Mesenchymal stem cell (in vitro differentiated cells and primary cell): Measurements from ENCODE around the gene PIK3R2.
A peak's percentile ranks its signal among the peaks of the same experiment; 100 is the strongest.

Experiments used
- DNase-seq: peaks from one replicate; pipeline ENCODE4 v3.0.0-alpha.2; 2013
- H2AFZ ChIP-seq: one replicate; pipeline ENCODE4 v1.6.1; 2013; ENCODE audit warnings: low read depth, mild to moderate bottlenecking, control low read depth, inconsistent platforms, low read length, moderate library complexity
- H2AK5ac ChIP-seq: 2 replicates; pipeline ENCODE4 v1.6.1; 2013; ENCODE audit warnings: low read length, moderate library complexity, mild to moderate bottlenecking, inconsistent platforms; ENCODE audit not compliant: severe bottlenecking
- H2BK120ac ChIP-seq: one replicate; pipeline ENCODE4 v1.6.1; 2013; ENCODE audit warnings: low read depth, mild to moderate bottlenecking, inconsistent platforms, low read length, moderate library complexity
- H2BK12ac ChIP-seq, 2 experiments: one replicate each; pipeline ENCODE4 v1.6.1; 2013; ENCODE audit warnings: inconsistent platforms in 2 of 2, low read length in 2 of 2, mild to moderate bottlenecking in 2 of 2, moderate library complexity in 2 of 2, control low read depth in 1 of 2
- H2BK15ac ChIP-seq: one replicate; pipeline ENCODE4 v1.6.1; 2013; ENCODE audit warnings: mild to moderate bottlenecking, low read depth, inconsistent platforms; ENCODE audit not compliant: poor library complexity, severe bottlenecking
- H2BK5ac ChIP-seq: 2 replicates; pipeline ENCODE4 v1.6.1; 2013; ENCODE audit warnings: low read depth, mild to moderate bottlenecking, low read length, control low read depth, inconsistent platforms; ENCODE audit not compliant: poor library complexity, severe bottlenecking
- H3K14ac ChIP-seq, 2 experiments: one replicate each; pipeline ENCODE4 v1.6.1; 2013; ENCODE audit warnings: inconsistent platforms in 2 of 2, low read length in 2 of 2, control low read depth in 1 of 2, mild to moderate bottlenecking in 1 of 2, moderate library complexity in 1 of 2
- H3K18ac ChIP-seq, 2 experiments: one replicate each; pipeline ENCODE4 v1.6.1; 2013; ENCODE audit warnings: inconsistent platforms in 2 of 2, low read length in 2 of 2, control low read depth in 1 of 2, low read depth in 1 of 2, mild to moderate bottlenecking in 1 of 2
- H3K23ac ChIP-seq, 2 experiments: one replicate each; pipeline ENCODE4 v1.6.1; 2013; ENCODE audit warnings: inconsistent platforms in 2 of 2, low read length in 2 of 2, mild to moderate bottlenecking in 2 of 2, moderate library complexity in 2 of 2, control low read depth in 1 of 2
- H3K27ac ChIP-seq: 2 replicates; pipeline ENCODE4 v1.5.1; 2013; ENCODE audit warnings: mild to moderate bottlenecking, moderate library complexity, low read length, control low read depth, inconsistent platforms; ENCODE audit not compliant: poor library complexity, severe bottlenecking
- H3K27me3 ChIP-seq, 2 experiments: 2 replicates each; pipeline versions ENCODE4 v1.6.1 to v1.7.0; 2013; ENCODE audit warnings: low read length in 2 of 2, mild to moderate bottlenecking in 2 of 2, moderate library complexity in 2 of 2, control low read depth in 1 of 2, inconsistent platforms in 1 of 2; ENCODE audit not compliant: control insufficient read depth in 1 of 2, insufficient read depth in 1 of 2
- H3K36me3 ChIP-seq, 2 experiments: 2 replicates each; pipeline versions ENCODE4 v1.6.1 to v1.7.0; 2013; ENCODE audit warnings: low read length in 2 of 2, control low read depth in 1 of 2, inconsistent platforms in 1 of 2, low read depth in 1 of 2, mild to moderate bottlenecking in 1 of 2; ENCODE audit not compliant: insufficient read depth in 2 of 2, control insufficient read depth in 1 of 2
- H3K4ac ChIP-seq, 2 experiments: one replicate each; pipeline ENCODE4 v1.6.1; 2013; ENCODE audit warnings: inconsistent platforms in 2 of 2, low read length in 2 of 2, mild to moderate bottlenecking in 2 of 2, moderate library complexity in 2 of 2, control low read depth in 1 of 2, low read depth in 1 of 2
- H3K4me1 ChIP-seq: 2 replicates; pipeline ENCODE4 v1.6.1; 2013; ENCODE audit warnings: low read depth, low read length, control low read depth; ENCODE audit not compliant: control insufficient read depth, insufficient read depth
- H3K4me2 ChIP-seq: 2 replicates; pipeline ENCODE4 v1.6.1; 2013; ENCODE audit warnings: low read length, mild to moderate bottlenecking, inconsistent platforms; ENCODE audit not compliant: poor library complexity, severe bottlenecking
- H3K4me3 ChIP-seq, 2 experiments: 2 replicates each; pipeline versions ENCODE4 v1.5.1 to v1.7.0; 2013; ENCODE audit warnings: low read length in 2 of 2, mild to moderate bottlenecking in 2 of 2, control low read depth in 1 of 2, low read depth in 1 of 2; ENCODE audit not compliant: insufficient read depth in 1 of 2
- H3K79me1 ChIP-seq: replicated peaks from 2 replicates; pipeline ENCODE4 v1.6.1; 2013; ENCODE audit warnings: mild to moderate bottlenecking, control low read depth, low read length, inconsistent platforms; ENCODE audit not compliant: poor library complexity, severe bottlenecking
- H3K9ac ChIP-seq: 2 replicates; pipeline ENCODE4 v1.7.0; 2013; ENCODE audit warnings: mild to moderate bottlenecking, low read length, moderate library complexity
- H3K9me3 ChIP-seq: 2 replicates; pipeline ENCODE4 v1.7.0; 2013; ENCODE audit warnings: mild to moderate bottlenecking, low read length; ENCODE audit not compliant: control insufficient read depth
- H4K8ac ChIP-seq: one replicate; pipeline ENCODE4 v1.6.1; 2013; ENCODE audit warnings: inconsistent platforms, mild to moderate bottlenecking, low read length, moderate library complexity
- H4K91ac ChIP-seq: one replicate; pipeline ENCODE4 v1.6.1; 2013; ENCODE audit warnings: mild to moderate bottlenecking, low read length, inconsistent platforms
- WGBS: methylation state at CpG from one replicate; pipeline ENCODE4 v1.1.7; 2013; ENCODE audit warnings: mixed read lengths; 5-methylcytosine and 5-hydroxymethylcytosine counted together

Gene PIK3R2

GRCh38 chr19:18185538-18185937 lies 32.6 kb downstream of the PIK3R2 start:
- DNase-seq: no peak
- H2BK15ac ChIP-seq: no peak overlapping the region
- no peak overlapping the region for H3K4me2 ChIP-seq
- H2AK5ac ChIP-seq: no peak overlapping the region
- H2AFZ ChIP-seq: no peak overlapping the region
- no peaks in the 10 kb centered on the region for H3K27me3 ChIP-seq
- H4K8ac ChIP-seq: no peak overlapping the region
- no peaks in the 10 kb centered on the region for H3K36me3 ChIP-seq
- H3K4me1 ChIP-seq: no peaks in the 10 kb centered on the region
- H3K79me1 ChIP-seq: no peaks in the 10 kb centered on the region
- H3K27ac ChIP-seq: no peak overlapping the region
- no peak overlapping the region for H4K91ac ChIP-seq
- no peak overlapping the region for H3K4ac ChIP-seq
- no peak overlapping the region for H2BK5ac ChIP-seq
- H2BK12ac ChIP-seq: no peak overlapping the region
- no peak overlapping the region for H3K9ac ChIP-seq
- H3K9me3 ChIP-seq: no peaks in the 10 kb centered on the region
- H2BK120ac ChIP-seq: no peak overlapping the region
- no peak overlapping the region for H3K18ac ChIP-seq
- H3K14ac ChIP-seq: no peak overlapping the region
- 53% methylated on average over 6 of the region's 6 CpGs for WGBS
- no peak overlapping the region for H3K23ac ChIP-seq
- no peak overlapping the region for H3K4me3 ChIP-seq

- Histone ChIP-seq H3K4me2 (no peak overlapping the region), H3K14ac (no peak overlapping the region), H3K79me1 (peaks cover 14% of the 10 kb centered on the region), H2BK15ac (no peak overlapping the region), H2BK120ac (no peak overlapping the region), H3K27ac (no peak overlapping the region), H3K4me3 (no peak overlapping the region), H3K4ac (no peak overlapping the region), H2BK12ac (no peak overlapping the region), H3K9ac (no peak overlapping the region), H2AK5ac (no peak overlapping the region), H3K23ac (no peak overlapping the region), H4K8ac (no peak overlapping the region), H3K9me3 (no peaks in the 10 kb centered on the region), H4K91ac (no peak overlapping the region), H3K36me3 (peaks cover 0 to 6% of the 10 kb centered on the region in 2 experiments), H2AFZ (no peak overlapping the region), H2BK5ac (no peak overlapping the region), H3K4me1 (peaks cover 16% of the 10 kb centered on the region), H3K27me3 (no peaks in the 10 kb centered on the region), H3K18ac (no peak overlapping the region)
- DNase-seq: no peak
- WGBS: 88% methylated on average over 3 of the region's 4 CpGs
Observed at GRCh38 chr19:18190278-18190677, 37.3 kb downstream of the PIK3R2 start.

- peaks cover 14% of the 10 kb centered on the region for H3K79me1 ChIP-seq
- no peak for DNase-seq
- no peak overlapping the region for H3K4ac ChIP-seq
- H2BK12ac ChIP-seq: no peak overlapping the region
- H3K27ac ChIP-seq: no peak overlapping the region
- no peaks in the 10 kb centered on the region for H3K27me3 ChIP-seq
- H3K36me3 ChIP-seq: peaks cover 10 to 17% of the 10 kb centered on the region in 2 experiments
- H4K8ac ChIP-seq: no peak overlapping the region
- H4K91ac ChIP-seq: no peak overlapping the region
- H2BK5ac ChIP-seq: no peak overlapping the region
- H2AFZ ChIP-seq: no peak overlapping the region
- H3K4me1 ChIP-seq: peaks cover 16% of the 10 kb centered on the region
- peak overlapping the region in 1 of 2 experiments; percentile 80 for H3K4me3 ChIP-seq
- no peak overlapping the region for H3K23ac ChIP-seq
- H2AK5ac ChIP-seq: no peak overlapping the region
- H2BK15ac ChIP-seq: no peak overlapping the region
- H3K14ac ChIP-seq: no peak overlapping the region
- no peaks in the 10 kb centered on the region for H3K9me3 ChIP-seq
- H3K9ac ChIP-seq: peak overlapping the region; percentile 91
- 88% methylated on average over 4 of the region's 5 CpGs for WGBS
- H3K18ac ChIP-seq: no peak overlapping the region
- peak overlapping the region; percentile 69 for H3K4me2 ChIP-seq
- no peak overlapping the region for H2BK120ac ChIP-seq
Observed at GRCh38 chr19:18191640-18192062, 38.7 kb downstream of the PIK3R2 start.

- H2AFZ ChIP-seq: peak within 1 kb of the TSS; percentile 97
Observed at GRCh38 chr19:18192673-18193387, 39.9 kb downstream of the PIK3R2 start, which contains the start of gene MPV17L2. Gene MPV17L2 (plus strand): TSS chr19:18193218. CDS start chr19:18193282, 64 bp downstream.

More at GRCh38 chr19:18192673-18193387, 39.9 kb downstream of the PIK3R2 start, which contains the start of gene MPV17L2:
- Histone ChIP-seq H4K91ac (peak within 1 kb of the TSS; percentile 13), H3K4me3 (peak within 1 kb of the TSS; percentile 90 to 93), H3K4ac (peak within 1 kb of the TSS in 1 of 2 experiments; percentile 44), H2BK5ac (no peak within 1 kb of the TSS), H3K36me3 (peaks cover 16 to 27% of the 10 kb centered on the region in 2 experiments), H2AK5ac (no peak within 1 kb of the TSS), H3K27ac (peak within 1 kb of the TSS; percentile 80), H3K18ac (peak within 1 kb of the TSS; percentile 58 to 88), H2BK120ac (no peak within 1 kb of the TSS), H3K9me3 (no peaks in the 10 kb centered on the region), H3K4me1 (peaks cover 16% of the 10 kb centered on the region), H2BK12ac (peak within 1 kb of the TSS in 1 of 2 experiments; percentile 59), H2BK15ac (peak within 1 kb of the TSS; percentile 94), H3K79me1 (peaks cover 14% of the 10 kb centered on the region), H3K27me3 (no peaks in the 10 kb centered on the region), H3K4me2 (peak within 1 kb of the TSS; percentile 69), H4K8ac (peak within 1 kb of the TSS; percentile 19), H3K9ac (peak within 1 kb of the TSS; percentile 91), H3K14ac (peak within 1 kb of the TSS in 1 of 2 experiments; percentile 94), H3K23ac (peak within 1 kb of the TSS in 1 of 2 experiments; percentile 74)
- WGBS: under 1% methylated on average over 74 of the region's 74 CpGs
- DNase-seq: peak; percentile 100
